Islet precursor cell (in vitro differentiated cells): ENCODE measurements around the gene SEMA6A.

ENCODE experiments used
- DNase-seq: peaks from one replicate; pipeline ENCODE4 v3.0.0-alpha.2; 2018

SEMA6A gene

DNA sequence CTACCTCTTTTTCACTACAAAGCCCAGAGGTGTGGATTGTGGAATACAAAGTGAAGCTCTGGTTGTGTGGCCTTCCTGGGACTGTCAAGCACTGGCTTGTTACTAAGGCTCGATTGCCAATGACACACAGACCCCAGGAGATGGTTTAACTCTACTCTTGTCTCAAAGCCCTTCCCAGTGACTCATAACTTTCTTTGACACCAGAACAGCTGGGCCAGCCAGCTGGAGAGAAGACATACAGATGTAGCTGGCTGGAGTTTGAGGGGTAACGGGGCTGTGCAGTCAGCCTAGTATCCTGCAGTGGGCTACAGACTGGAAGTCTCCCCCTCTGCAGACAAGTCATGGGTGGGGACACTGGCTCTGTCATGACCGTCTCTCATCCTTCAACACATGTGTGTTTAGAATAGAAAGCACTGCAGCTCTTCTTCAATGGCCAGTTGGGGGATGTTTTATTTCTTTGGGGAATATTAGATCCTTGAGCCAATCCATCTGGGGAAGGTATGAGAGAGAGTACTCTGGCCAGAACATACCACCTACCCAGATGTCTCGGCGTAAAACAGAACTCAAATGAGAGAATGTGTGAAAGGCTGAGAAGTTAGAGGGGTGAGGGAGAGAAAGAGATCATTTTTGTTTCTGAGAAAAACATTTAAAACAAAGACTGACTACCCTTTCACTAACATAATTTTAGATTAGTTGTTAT is 53.3 kb downstream of the SEMA6A start:
- peak; percentile 78 for DNase-seq

DNA sequence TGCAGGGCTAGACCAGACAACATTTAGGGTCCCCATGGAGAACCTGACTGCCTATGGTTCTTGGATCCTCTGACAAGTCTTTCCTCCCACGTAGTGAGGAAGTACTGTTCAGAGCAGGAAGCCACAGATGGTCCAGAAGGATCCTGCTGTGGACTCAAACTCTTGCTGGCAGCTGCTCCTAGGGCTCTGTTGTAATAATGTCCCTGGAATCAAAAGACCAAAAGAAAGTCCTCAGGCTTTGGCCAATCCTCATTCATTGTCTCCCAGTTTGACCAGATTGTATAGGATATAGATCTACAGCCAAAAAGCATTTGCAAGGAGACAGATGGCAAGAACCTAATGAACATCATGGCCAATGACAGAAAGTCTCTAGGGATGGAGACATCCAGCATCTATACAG is 53.9 kb downstream of the SEMA6A start:
- no peak for DNase-seq

DNA sequence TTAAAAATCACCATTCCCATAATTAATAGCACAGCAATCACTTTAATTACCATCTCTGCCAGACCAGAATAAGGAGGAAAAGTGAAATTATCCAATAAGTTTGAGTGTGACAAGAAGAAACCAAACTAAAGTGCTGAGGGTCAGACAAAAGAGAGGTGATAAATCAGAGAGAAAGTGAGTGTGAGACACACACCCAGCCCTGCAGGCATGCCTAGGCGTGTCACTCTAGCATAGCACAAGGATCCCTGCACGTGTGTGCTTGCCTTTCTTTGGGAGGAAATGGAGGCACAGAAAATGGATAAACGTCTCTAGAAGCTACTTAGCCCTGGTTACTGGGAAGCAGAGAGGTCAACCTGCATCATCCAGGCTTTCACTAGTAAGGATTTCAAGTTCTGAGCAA is 56.2 kb downstream of the SEMA6A start:
- DNase-seq, result no peak

DNA sequence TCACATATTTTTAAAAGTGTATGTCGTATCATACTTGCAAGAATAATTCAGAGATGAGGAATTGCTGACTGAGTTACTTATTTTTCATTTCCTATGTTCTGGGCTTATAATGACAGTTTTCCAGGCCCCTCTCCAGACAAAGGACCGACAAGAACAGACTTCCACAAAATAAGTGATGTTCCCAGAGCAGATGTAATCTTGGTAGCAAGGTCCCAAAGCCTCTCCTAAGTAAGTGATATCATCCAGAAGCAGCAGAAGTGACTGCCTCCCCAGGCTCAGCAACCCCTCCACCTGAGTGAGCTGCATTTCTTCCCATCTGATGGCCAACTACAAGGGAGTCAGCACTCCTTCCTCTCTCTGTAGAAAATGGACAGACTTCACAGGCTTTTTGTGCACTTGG is 57.1 kb downstream of the SEMA6A start:
- peak; percentile 75 for DNase-seq

DNA sequence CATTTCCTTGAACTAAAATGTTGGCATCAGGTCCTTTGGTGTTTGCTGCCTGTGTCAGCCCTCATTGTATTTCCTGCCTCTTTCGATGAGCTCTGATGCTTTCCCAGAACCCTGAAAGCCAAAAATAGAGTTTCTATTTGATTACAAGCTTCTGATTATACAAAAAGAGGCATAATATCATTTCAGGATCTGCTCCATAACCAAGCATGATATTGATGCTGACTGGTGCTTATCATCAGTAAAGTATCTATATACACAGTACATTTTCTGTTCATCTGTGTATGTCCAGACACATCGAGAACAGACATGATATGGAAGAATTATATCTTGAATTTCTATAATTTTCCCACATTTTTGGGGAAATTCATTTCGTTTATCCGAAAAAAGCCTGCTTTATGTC is 58.6 kb downstream of the SEMA6A start:
- no peak for DNase-seq

DNA sequence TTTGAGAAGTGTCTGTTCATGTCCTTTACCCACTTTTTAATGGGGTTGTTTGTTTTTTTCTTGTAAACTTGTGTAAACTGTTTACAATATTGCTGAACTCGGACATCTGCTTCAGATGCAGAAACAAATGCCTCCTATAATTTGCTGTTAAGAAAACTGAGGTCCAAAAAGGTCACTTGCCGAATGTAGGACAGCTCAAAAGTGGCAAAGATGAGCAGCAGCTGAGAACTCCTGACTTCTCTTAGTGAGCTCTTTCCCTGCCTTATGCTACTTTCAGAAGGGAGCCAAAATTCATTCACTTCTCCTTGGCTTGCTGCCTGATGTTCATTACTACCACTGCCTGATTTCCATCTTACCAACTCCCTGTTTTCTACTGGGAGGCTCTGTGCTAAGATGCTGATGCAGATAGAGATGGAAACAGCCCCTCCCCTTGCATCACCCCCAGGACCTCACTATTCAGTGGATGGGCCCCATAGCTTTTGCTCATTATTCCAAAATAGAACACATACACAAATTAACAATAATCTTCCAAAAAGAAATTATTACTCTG is 60.1 kb downstream of the SEMA6A start:
- no peak for DNase-seq

DNA sequence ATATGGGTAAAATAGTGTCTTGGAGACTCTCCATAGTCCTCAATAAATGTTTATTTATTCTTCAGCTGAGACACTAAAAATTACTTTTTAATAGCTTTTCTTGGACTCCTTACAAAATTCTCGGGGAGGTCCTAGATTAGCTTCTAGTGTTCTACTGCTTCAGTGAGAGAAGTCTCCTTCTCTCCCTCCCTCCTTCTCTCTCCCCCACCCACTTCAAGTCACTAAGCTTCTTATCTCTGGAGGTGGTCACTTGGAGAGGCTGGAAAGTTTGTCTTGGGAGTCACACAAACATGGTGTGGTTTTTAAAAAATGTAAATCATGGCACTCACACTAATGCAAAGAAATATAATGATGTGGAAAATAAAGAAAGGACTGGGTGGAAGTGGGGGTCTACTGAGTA is 64.1 kb downstream of the SEMA6A start:
- DNase-seq, result no peak

DNA sequence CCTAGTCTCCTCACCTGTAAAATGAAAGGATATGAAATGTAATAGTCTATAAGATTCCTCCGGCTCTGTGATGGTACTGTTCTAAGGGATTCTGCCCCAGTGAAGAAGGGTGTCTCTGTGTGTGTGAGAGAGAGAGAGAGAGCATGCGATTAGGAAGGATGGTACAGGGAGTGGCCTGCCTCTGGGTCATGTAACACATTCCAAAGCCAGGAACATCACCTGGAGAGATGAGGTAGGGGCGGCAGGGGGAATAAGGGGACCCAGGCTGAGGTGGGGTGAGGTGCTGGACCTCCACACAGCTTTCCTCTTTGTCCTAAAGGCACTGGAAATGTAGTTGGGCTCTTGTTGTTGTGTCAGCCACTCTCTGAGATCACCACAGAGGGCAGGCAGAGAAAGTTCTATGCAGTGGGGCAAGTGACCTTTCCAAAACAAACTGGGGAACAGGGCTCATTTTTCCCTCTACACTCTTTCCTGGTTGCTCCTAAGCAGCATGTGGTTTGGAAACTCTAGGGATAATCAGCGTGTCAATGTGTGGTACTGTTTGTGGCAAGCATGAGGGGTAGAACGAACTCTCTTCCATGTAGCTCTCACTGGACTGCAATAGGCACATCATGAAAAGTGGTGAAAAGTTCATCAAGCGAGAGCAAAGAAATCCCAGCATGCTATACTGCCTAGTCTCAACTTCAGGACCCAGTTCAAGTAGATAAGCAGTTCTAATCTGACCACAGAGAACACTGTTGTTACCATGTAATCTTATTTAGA is 65.0 kb downstream of the SEMA6A start:
- DNase-seq, result no peak

DNA sequence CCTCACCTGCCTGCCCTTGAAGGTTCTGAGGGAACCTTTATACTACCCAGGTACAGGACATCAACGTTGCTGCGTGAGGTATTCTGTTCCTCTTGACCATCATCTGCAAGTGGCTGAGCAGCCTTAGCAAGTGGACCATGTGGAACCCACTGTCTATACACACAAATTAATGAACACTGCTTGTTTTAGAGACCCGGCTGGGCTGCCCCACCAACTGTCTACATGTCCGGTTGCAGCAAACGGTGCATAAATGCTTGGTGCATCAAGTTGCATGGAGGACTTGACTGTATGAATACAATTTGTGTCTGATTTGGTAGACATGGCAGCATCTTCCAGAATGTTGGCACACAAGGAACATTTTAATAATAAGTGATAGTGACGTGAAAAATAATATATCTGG is 65.8 kb downstream of the SEMA6A start:
- DNase-seq, result no peak

DNA sequence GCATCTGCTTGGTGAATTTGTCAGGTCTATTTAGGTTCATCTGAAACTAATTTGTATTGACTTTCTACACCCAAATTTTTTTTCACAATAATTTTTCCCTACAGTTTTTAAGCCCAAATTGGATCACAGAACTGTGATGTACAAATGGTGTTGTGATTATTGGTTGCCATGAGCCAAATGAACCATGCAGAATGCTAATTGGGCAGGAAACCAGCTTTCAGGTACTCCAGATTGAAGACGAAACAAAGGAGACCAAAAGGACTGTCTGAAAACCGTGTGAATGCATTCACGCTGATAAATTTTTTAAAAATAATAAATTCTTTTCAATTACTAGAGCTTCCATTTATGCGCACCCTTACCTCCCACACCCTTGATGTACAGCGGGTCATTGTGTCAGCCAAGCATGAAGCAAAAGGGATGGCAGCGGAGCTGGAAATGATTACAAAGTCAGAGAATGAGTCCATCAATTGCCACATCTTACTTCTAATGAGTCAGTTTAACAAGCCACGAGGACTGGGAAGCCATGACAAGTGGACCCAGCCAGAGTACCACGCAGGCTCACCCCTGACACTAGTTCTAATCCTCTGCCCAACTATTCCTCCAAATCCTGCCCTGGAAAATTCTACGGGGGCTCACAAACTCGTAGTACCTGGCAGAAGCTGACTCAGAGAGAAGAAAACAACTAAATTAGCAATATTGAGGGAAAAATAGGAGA is 66.5 kb downstream of the SEMA6A start:
- DNase-seq, result no peak

DNA sequence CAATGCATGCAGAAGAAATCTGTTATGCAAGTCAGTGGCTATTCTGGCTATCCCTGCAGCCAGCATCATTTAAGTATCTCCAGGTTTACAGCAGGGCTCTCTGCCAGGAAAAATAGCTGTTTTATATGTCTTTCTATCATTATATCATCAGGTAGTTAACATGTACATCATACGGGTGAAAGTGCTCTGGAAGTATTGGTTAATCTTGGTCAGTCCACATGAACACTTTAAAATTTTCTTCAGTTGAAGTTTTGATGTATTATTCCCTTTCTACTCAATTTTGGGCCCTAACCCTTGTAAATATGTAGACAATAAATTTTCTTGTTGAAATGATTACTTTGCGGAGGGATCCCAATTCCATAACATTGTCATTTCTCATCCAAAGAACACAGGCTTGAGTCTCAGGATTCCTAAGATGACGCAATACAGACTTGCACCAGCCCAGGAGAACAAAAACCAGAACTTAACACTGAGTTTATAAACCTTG is 67.5 kb downstream of the SEMA6A start:
- DNase-seq, result no peak

DNA sequence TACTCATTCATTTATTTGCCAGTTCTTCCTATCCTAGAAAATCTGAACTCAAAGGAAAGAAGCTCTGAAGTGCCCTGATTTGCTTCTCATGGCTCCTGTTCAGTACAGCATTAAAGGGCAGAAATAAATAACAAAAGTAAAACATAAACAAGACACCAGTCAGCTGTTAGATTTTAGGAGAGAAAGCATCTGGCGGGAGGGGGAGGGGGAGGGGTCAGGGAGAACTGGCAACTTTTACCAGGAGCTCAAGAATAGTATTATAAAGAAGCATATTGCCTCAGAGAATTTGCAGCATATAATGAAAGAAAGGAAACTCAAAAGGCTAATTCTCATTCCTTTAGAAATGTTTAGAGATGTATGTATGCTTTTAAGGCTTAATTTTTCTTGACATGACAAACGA is 68.1 kb downstream of the SEMA6A start:
- DNase-seq, result no peak

DNA sequence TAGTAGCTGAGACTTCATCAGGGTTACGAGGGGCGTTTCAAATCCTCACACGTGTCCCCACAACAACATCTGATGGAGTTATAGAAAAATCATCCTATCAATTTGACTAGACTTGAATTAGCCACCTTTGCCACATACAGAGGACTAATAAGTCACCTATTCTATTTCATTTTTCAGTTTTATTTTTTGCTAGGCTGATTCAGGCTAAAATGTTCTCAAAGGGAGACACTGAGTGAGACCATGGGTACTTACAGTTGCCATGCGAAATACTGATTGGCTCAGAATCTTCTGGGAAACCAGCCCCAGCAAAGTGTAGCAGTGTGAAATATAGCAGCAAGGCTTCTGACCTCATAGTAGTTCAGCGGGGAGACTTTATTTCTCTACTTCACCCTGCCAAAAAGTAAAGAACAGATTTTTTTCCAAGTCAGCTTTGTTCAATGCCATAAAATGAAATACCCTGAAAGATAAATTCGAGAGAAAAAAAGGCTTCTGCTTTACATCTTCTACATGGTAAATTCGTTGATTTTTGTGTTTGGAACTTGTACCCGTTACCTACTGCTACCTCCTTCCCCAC is 69.9 kb downstream of the SEMA6A start:
- DNase-seq, result no peak

DNA sequence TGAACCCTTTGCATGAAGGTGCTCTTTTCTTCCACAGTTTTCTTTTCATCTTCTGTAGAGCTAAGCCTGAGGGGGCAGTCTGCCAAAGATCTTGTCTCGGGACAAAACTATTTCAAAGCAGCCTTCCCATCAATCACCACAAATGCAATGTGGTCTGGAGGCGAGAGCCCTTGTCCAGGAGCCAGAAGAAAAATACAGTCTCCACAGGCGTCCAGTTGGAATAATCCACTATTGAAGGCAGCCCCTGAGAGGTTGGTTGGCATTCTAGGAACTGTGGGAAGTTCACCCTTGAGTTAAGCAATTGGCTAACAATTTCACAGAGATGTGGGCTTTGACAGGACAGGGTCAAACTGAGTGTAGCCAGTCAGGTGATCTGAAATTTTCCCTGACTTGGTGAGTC is 72.0 kb downstream of the SEMA6A start:
- DNase-seq, result peak; percentile 77

DNA sequence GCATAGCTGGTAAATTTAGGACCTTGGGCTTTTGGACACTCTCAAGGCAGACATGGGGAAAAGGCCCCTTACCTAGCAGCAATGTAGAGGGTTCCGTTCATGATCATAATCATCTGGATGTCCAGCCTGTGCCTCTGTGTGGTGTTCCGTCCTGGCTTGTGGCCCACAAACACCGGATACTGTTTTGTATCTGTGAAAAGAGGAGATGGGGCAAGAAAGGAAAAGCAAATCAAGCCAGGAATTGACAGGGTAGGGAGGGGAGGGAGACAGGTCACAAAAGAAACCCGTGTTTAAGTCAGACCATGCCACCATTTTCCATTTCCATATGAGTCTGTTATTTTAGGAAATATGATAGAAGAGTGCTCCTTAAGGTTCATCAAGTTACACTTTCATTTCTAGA is 72.5 kb downstream of the SEMA6A start:
- DNase-seq, result no peak

DNA sequence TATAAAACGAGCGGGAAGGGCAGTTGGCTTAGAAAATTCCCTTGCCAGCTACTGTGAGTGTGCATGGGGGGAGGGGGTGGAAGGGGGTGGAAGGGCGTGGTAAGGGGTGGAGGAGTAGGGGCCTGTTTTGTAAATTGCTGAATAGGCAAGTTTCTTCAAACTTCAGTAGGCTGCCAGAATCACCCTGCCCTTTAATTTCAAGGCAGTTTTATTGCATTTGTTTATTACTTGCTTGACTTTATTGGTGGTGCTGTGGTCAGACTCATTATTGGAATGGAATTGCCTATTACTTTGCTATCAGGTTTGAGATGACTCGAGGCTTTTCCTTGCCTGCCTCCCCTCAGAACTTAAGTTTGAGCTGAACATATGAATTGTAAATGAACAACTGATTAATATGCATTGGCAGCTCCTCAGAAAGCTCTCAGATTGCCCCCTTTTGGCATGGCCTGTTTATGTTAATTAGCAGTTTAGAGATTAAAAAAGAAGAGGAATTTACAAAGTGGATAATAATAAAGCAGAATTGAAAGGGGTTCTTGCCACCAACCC is 76.0 kb downstream of the SEMA6A start:
- no peak for DNase-seq

DNA sequence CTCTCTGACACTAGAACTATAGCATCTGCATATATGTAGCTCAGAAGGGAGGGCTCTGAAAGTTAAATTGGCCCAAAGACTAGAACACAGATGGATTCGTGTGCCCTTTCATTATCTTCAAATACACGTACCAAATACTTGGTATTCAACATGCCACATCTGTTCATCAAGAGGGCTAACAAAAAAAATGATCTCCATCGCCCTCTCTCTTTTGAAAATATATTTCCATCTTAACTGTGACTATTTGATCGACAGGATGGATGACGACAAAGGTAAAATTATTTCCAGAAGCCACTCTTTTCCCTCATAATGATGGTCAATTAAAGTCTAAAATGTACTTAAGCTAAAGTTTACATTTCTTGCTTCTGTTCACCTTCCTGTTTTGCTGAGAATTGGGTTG is 77.0 kb downstream of the SEMA6A start:
- no peak for DNase-seq

DNA sequence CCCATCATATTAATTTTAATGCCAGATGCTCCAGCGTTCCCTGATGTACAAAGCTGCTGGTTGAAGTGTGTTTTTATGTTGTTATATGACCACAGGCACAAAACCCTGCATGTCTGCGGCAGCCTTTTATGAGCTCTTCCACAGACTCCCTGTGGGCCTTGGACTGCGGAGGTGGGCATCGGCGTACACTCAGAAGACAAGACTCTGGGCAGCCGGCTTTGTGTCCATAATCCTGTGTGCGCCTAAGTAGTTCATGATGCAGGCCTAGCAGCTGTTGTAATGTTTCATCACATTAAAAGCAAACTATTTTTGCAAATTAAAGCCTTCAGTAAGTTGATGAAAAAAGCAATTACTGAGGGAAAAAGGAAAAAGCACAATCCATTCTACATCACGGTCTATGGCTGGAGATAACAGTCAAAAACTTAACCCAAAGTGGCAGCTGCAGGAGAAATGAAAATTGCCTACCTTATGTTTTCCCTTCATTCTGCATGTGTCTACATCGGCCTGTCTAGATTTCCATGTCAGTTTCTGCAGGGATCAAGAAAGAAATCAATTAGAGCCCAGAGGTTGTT is 78.8 kb downstream of the SEMA6A start:
- no peak for DNase-seq

DNA sequence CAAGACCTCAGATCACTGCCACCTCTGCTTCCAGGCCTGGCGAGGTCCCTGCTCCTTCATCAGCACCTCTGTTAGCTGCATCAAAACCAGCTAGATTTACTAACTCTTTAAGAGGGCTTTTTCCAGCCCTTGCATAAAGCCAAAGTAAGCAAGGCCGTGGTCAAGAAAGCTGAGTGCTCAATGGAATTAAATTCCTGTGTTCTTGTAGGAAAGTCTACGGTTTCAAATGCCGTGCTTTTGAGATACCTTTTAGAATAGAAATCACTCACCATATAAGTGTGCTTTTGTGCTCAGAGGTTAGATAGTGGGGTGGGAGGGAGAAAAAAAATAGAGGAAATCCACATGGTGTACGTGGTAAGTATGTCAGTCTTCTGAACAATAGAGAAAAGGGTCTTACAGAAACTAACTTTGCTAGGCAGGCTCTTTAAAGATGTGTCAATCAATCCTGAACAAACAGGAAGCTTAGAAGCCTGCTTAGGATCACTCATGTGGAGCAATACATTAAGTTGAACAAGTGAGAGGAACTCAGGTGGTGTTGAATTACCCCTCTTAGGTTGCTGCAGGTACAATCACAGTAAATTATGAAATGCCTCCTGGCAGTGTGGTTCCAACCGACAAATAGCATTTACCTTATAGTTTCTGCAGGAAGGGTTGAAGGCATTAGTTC is 79.7 kb downstream of the SEMA6A start:
- DNase-seq, result no peak

DNA sequence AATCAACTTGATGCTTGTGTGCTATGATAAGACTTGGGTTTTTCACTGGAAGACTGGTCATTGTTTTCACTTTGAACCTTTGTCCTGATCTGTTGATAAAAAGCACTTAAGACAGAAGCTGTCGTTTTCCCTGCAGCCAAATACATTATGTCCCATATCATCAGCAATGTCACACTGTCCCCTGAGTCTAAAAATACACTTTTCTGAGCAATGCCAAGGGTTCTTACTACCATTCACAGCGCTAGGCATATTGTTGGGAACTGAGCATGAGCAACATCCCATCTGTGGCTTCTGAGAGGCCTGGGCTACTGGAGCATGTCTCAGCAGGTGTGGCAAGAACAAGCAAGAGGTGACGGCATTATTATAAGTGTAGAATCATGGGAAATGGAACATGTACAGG is 81.8 kb downstream of the SEMA6A start:
- DNase-seq, result no peak

DNA sequence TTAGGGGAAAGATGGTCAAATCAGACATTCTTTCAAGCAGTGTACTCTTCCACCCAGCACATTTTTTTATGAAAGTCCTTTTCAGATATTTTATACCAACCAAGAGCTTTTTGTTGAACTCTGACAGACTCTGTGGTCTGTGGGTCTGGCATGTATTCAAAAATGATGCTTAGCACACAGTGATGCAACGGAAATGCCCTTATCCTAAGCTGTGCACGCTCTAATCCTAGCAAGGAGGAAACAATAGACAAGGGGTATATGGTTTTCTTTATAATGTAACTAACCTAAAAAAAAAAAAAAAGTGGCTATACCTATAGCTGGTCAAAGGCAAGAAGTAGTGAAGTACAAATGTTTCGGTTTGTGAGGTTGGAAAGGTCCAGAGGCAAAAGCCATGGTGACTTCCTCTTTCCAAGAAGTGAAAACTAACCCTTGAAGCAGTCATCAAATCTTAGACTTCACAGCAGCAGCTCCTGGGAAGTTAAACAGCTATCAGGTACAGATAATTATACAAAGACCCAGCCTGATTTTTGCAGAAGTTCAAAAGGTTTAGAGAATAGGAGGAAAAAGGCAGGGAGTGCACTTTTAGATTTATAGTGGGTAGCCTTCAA is 82.5 kb downstream of the SEMA6A start:
- no peak for DNase-seq
